Transverse colon (tissue), 4 donors: Measurements from ENCODE around the gene INSM1. TPM values are rescaled to one million over a fixed set of nuclear protein-coding genes. Genes with fewer than 3 reads are reported as not detected.

Experiments used
- DNase-seq: peaks from one replicate; pipeline ENCODE4 v3.0.0-alpha.2; 2019
- H3K27ac ChIP-seq, 4 donors: fragments of 200-600 bp; sonication (generic); 2 replicates each; pipeline ENCODE4 v1.5.1; 2016 to 2018; ENCODE audit warnings: inconsistent platforms in 4 of 4
- H3K27me3 ChIP-seq: fragments of 200-600 bp; sonication (generic); 2 replicates; pipeline ENCODE4 v1.5.1; 2017; ENCODE audit warnings: inconsistent platforms
- H3K36me3 ChIP-seq, 4 donors: fragments of 200-600 bp; sonication (generic); 2 replicates each; pipeline ENCODE4 v1.5.1; 2017 to 2019; ENCODE audit warnings: inconsistent platforms in 4 of 4
- H3K4me1 ChIP-seq, 4 donors: fragments of 200-600 bp; sonication (generic); 2 replicates each; pipeline ENCODE4 v1.5.1; 2017 to 2020; ENCODE audit warnings: inconsistent platforms in 4 of 4
- H3K4me3 ChIP-seq, 4 donors: fragments of 200-600 bp; sonication (generic); 1 replicate in 1 of 4; 2 replicates in 3 of 4; pipeline versions ENCODE4 v1.5.1 to v1.6.1; 2017 to 2019; ENCODE audit warnings: inconsistent platforms in 4 of 4
- H3K9me3 ChIP-seq, 2 donors: fragments of 200-600 bp; sonication (generic); 2 replicates each; pipeline ENCODE4 v1.5.1; 2017 to 2019; ENCODE audit warnings: inconsistent platforms in 2 of 2
- CTCF ChIP-seq, 5 experiments: fragments of 200-600 bp in 3 of 5; fragments of 450-650 bp in 2 of 5; sonication (generic) in 3 of 5; IDR thresholded peaks; 1 replicate in 2 of 5; 2 replicates in 3 of 5; pipeline ENCODE4 v1.5.1; 2016 to 2017; ENCODE audit warnings: antibody characterized with exemption in 5 of 5, inconsistent platforms in 3 of 5, mild to moderate bottlenecking in 2 of 5, moderate library complexity in 1 of 5
- EP300 ChIP-seq: sonication (generic); formaldehyde crosslinking; IDR thresholded peaks from one replicate; pipeline ENCODE4 v1.6.1; 2017; ENCODE audit warnings: antibody characterized with exemption, low read depth
- POLR2A ChIP-seq: fragments of 450-650 bp; IDR thresholded peaks from one replicate; pipeline ENCODE4 v1.6.1; 2016; ENCODE audit warnings: antibody characterized with exemption, mild to moderate bottlenecking, moderate library complexity
- POLR2AphosphoS5 ChIP-seq, 3 donors: sonication (generic); formaldehyde crosslinking; IDR thresholded peaks; one replicate each; pipeline ENCODE4 v1.6.1; 2016; ENCODE audit warnings: antibody characterized with exemption in 3 of 3
- WGBS, 2 donors: methylation state at CpG; one replicate each; pipeline ENCODE4 v1.1.5; 2018; ENCODE audit warnings: low coverage in 1 of 2; 5-methylcytosine and 5-hydroxymethylcytosine counted together
- in situ Hi-C, 4 donors: fragments of 200-750 bp; cut with MboI; loops; one replicate each; pipeline versions ENCODE4 v1.15.0 to v1.15.1; 2017; ENCODE audit warnings: low sequenced_read_pairs in 3 of 4, low pct_ligation_motif_present in 1 of 4, low pct_unique_long_range_greater_than_20kb in 1 of 4
- intact Hi-C: fragments of 100-400 bp; cut with DNase I; formaldehyde crosslinking; loops from one replicate; pipeline ENCODE4 v1.15.1; 2023; ENCODE audit warnings: low total_unique reads
- total RNA-seq, 4 donors: library from RNA; depleted of rRNA; stranded (reverse); fragments of >200 nt; gene quantifications; one replicate each; pipeline ENCODE4 v1.1.0, GENCODE V29; 2016

The INSM1 gene
- total RNA-seq, 4 donors from 2014 or later, result 0.60 to 3.0 (median 1.4) TPM

DNA sequence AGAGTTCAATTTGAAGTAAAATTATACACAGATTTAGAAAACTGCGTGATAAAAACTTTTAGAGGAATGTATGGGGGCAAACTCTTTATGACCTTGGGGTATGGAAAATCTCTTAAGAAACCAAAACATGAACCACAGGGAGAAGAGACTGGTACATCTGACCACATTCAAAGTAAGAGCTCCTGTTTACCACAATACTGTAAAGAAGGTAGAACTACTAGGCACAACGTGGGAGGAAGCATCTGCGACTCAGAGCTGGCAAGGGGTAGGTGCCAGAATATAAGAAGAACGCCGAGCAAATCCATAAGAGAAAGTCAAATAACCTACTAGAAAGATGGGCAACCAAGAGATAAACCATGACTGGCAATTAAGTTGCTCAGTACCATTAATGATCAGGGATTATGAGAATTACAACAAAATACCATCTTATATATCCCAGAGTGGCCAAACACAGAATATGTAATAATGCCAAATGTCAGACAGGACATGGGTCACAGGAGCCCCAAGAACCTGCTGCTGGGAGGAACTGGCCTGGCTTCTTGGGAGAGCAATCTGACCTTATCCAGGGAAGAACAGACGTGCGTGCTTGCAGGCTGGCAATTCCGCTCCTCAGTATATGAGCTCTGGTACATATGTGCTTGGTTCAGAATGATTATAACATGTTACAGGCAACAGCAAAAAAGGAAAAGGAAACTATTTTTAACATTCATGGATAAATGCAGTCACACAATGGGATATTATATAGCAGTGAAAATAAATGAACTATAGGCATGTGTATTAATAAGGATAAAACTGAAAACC, 50.2 kb downstream of the INSM1 start:
- DNase-seq, result no peak
- Histone ChIP-seq H3K36me3 (no peaks in the 10 kb centered on the region), H3K9me3 (no peaks in the 10 kb centered on the region), H3K4me3 (no peak overlapping the region), H3K27me3 (no peaks in the 10 kb centered on the region), H3K27ac (no peak overlapping the region), H3K4me1 (no peaks in the 10 kb centered on the region)
- intact Hi-C loops, result no loop called here
- no peak for TF ChIP-seq EP300
- no peak for TF ChIP-seq POLR2AphosphoS5 (IDR thresholded peaks at IDR 0.05)
- no peak for TF ChIP-seq CTCF (IDR thresholded peaks at IDR 0.05)
- no peak for TF ChIP-seq POLR2A
- in situ Hi-C loops, result no loop called here
- 89 to 95% methylated on average over 3 to 8 of the region's 8 CpGs for WGBS, 2 donors
